ENCODE results near the gene FAM184A. TPM values are rescaled to one million over a fixed set of nuclear protein-coding genes. Genes with fewer than 3 reads are reported as not detected.

The FAM184A gene
- total and polyA plus RNA-seq, 9 of the 15 experiments (the other 6 are each of a cell fraction or from before 2014, with no cell fraction given) = 6.4 to 18.7 (median 13.1) TPM

DNA sequence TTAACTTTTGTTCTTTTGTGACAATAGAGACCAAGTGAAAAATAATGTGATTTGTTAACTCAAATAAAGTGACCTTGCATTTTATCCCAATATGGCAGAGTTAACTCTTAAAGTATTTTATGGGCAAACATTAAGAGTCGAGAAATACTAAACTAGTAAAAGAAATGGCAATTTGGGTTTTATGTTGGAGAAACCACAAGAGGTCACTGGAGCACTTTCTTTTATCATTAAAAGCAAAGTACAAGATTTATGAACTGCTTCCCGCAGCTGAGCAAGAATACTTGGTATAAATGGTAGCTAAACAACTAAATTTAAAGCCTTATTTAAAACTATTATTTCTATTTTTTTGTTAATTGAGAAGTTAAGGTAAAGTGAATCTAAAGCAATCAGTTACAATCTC lies 110.0 kb downstream of the FAM184A start (continued):
- TF ChIP-seq, protein P1, sequence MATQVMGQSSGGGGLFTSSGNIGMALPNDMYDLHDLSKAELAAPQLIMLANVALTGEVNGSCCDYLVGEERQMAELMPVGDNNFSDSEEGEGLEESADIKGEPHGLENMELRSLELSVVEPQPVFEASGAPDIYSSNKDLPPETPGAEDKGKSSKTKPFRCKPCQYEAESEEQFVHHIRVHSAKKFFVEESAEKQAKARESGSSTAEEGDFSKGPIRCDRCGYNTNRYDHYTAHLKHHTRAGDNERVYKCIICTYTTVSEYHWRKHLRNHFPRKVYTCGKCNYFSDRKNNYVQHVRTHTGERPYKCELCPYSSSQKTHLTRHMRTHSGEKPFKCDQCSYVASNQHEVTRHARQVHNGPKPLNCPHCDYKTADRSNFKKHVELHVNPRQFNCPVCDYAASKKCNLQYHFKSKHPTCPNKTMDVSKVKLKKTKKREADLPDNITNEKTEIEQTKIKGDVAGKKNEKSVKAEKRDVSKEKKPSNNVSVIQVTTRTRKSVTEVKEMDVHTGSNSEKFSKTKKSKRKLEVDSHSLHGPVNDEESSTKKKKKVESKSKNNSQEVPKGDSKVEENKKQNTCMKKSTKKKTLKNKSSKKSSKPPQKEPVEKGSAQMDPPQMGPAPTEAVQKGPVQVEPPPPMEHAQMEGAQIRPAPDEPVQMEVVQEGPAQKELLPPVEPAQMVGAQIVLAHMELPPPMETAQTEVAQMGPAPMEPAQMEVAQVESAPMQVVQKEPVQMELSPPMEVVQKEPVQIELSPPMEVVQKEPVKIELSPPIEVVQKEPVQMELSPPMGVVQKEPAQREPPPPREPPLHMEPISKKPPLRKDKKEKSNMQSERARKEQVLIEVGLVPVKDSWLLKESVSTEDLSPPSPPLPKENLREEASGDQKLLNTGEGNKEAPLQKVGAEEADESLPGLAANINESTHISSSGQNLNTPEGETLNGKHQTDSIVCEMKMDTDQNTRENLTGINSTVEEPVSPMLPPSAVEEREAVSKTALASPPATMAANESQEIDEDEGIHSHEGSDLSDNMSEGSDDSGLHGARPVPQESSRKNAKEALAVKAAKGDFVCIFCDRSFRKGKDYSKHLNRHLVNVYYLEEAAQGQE (IDR thresholded peaks at IDR 0.05; ENCODE audit: borderline replicate concordance) = peak; percentile 72
- TF ChIP-seq, protein P1 (CRISPR knock-in tag; IDR thresholded peaks at IDR 0.05; ENCODE audit: low read depth) = no peak

DNA sequence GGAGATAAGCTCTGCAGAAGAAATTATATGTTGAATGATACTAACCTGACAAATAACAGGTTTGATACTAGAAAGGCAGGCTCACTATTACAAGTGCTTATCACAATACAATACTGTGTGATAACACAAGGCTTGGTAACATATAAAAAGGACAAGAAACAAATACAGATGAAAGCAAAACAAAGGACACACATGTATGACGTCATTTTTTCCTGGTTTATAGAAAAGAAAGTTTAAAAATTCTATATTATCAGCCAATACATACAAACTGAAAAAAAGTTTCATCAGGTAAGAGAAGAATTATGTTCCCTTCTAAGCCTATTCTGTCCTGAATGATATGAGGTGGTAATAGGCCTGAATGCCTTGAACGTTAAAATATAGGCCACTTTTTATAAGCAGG lies 111.2 kb downstream of the FAM184A start:
- FAIRE-seq = peak; percentile 42
- TF ChIP-seq, protein P2, sequence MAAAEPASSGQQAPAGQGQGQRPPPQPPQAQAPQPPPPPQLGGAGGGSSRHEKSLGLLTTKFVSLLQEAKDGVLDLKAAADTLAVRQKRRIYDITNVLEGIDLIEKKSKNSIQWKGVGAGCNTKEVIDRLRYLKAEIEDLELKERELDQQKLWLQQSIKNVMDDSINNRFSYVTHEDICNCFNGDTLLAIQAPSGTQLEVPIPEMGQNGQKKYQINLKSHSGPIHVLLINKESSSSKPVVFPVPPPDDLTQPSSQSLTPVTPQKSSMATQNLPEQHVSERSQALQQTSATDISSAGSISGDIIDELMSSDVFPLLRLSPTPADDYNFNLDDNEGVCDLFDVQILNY (CRISPR knock-in tag; IDR thresholded peaks at IDR 0.05) = no peak
- peak; percentile 76 for TF ChIP-seq ATF7 (IDR thresholded peaks at IDR 0.05)
- TF ChIP-seq JUNB (CRISPR knock-in tag; conservative IDR thresholded peaks at IDR 0.05) = 0 out of 2 replicates have a peak, but pooled peaks have one; percentile 23
- no peak for TF ChIP-seq JUND (IDR thresholded peaks at IDR 0.05; ENCODE audit: borderline replicate concordance, low read depth, low read length)
- peak; percentile 24; the same call in 1 of the 3 replicates for TF ChIP-seq JUND (tag; IDR thresholded peaks at IDR 0.05; ENCODE audit: borderline replicate concordance, low read depth, low read length)
- TF ChIP-seq, protein P3, sequence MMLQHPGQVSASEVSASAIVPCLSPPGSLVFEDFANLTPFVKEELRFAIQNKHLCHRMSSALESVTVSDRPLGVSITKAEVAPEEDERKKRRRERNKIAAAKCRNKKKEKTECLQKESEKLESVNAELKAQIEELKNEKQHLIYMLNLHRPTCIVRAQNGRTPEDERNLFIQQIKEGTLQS (IDR thresholded peaks at IDR 0.05) = peak; percentile 84
- TF ChIP-seq, protein P3 (CRISPR knock-in tag; conservative IDR thresholded peaks at IDR 0.05) = no peak
- no peak for TF ChIP-seq SAP30 (IDR thresholded peaks at IDR 0.05; ENCODE audit: borderline replicate concordance, insufficient read depth, low read depth, low read length, poor library complexity, severe bottlenecking)
- TF ChIP-seq RUNX1 (IDR thresholded peaks at IDR 0.05; ENCODE audit: low read depth) = no peak

More for the DNA sequence above, 111.2 kb downstream of the FAM184A start:
- DNase-seq (ENCODE audit: extremely low read depth in 1 of 4, low spot score in 3 of 4) = no peak
- in situ Hi-C loops (cut with MboI) (loop anchor here (5.0 kb wide), 1 partner anchor 145 kb away; no protein-coding TSS in a partner anchor), intact Hi-C loops (cut with micrococcal nuclease) (loop anchor here (5.0 to 10.0 kb wide), 2 partner anchors 375 to 682 kb away; no protein-coding TSS in a partner anchor)
- H4K20me1 ChIP-seq (replicated peaks; ENCODE audit: control insufficient read depth, insufficient read depth, low read length) = no peaks in the 10 kb centered on the region
- H3K4me1 ChIP-seq (replicated peaks in 1 of 2; ENCODE audit: control insufficient read depth in 2 of 2, insufficient read depth in 2 of 2, low read length in 2 of 2) = no peaks in the 10 kb centered on the region
- H3K27ac ChIP-seq (ENCODE audit: extremely low read depth, low read depth, low read length) = no peak overlapping the region
- no peaks in the 10 kb centered on the region for H3K9me3 ChIP-seq (replicated peaks; ENCODE audit: control insufficient read depth, insufficient read depth, low read depth, low read length)
- ChIA-PET CTCF (ENCODE audit: low intra/inter-chr PET ratio) (interaction anchor here (4.1 kb wide), 1 partner anchor 142 kb away, joined by 48 read pairs; no protein-coding TSS in a partner anchor), POLR2A (interaction anchor here (0.6 to 1.9 kb wide), 2 partner anchors 143 to 806 kb away, joined by 3 to 7 read pairs; no protein-coding TSS in a partner anchor)
- 32% methylated on average over 2 of the region's 2 CpGs for WGBS (ENCODE audit: insufficient coverage, low coverage, missing lambda C conversion rate)
- no peaks in the 10 kb centered on the region for H3K79me2 ChIP-seq (ENCODE audit: control insufficient read depth, insufficient read depth, low read length)
- H3K27me3 ChIP-seq (ENCODE audit: control insufficient read depth in 2 of 2, insufficient read depth in 2 of 2, low read length in 2 of 2) = no peaks in the 10 kb centered on the region
- no peak overlapping the region for H3K9ac ChIP-seq (ENCODE audit: insufficient read depth in 1 of 2, low read depth in 2 of 2, low read length in 2 of 2)
- BruUV-seq (replicated peaks) = no TSS peak
- H3K4me3 ChIP-seq = no peak overlapping the region
- ATAC-seq = no peak
- H3K36me3 ChIP-seq (ENCODE audit: control insufficient read depth, insufficient read depth, low read length) = no peaks in the 10 kb centered on the region
- H3K9me1 ChIP-seq (ENCODE audit: control insufficient read depth, insufficient read depth, low read length) = no peaks in the 10 kb centered on the region
- H3K4me2 ChIP-seq (ENCODE audit: insufficient read depth, low read length) = no peak overlapping the region
- H2AFZ ChIP-seq (ENCODE audit: low read depth, low read length) = no peak overlapping the region

All from K562 (cell line).